Caco-2 (cell line): ENCODE results near the gene KRTAP5-6. TPM values are rescaled to one million over a fixed set of nuclear protein-coding genes. Genes with fewer than 3 reads are reported as not detected.

Source experiments
- BruUV-seq: library from RNA; stranded (reverse); fragments of 400-500 nt; replicated peaks from 2 replicates; lab custom pipeline; 2021; lab: Mats Ljungman, UMichigan
- CTCF ChIA-PET: fragments of 300-600 bp; sonication (Branson Sonifier 250); formaldehyde crosslinking; loops from one replicate; lab custom pipeline; 2022; ENCODE audit warnings: antibody characterized with exemption; lab: Charles Lee
- POLR2A ChIA-PET: fragments of 300-600 bp; sonication (Branson Sonifier 250); formaldehyde crosslinking; loops from one replicate; lab custom pipeline; 2022; ENCODE audit warnings: antibody characterized with exemption; lab: Charles Lee
- DNase-seq, 2 experiments: peaks; one replicate each; pipeline versions ENCODE4 v3.0.0 to v3.0.0-alpha.2; 2020 to 2022
- H3K27me3 ChIP-seq: replicated peaks from 2 replicates; pipeline ENCODE4 v1.6.0; 2011; ENCODE audit warnings: low read length; ENCODE audit not compliant: control insufficient read depth, insufficient read depth
- H3K36me3 ChIP-seq: 2 replicates; pipeline ENCODE4 v1.5.1; 2011; ENCODE audit warnings: low read length; ENCODE audit not compliant: control insufficient read depth, insufficient read depth
- H3K4me1 ChIP-seq: fragments of 250-450 bp; sonication (Bioruptor Pico); 2 replicates; pipeline ENCODE4 v1.5.1; 2020; ENCODE audit warnings: mild to moderate bottlenecking
- H3K4me3 ChIP-seq: 2 replicates; pipeline ENCODE4 v1.5.1; 2011; ENCODE audit warnings: low read depth, mild to moderate bottlenecking, control low read depth, low read length
- H3K9me3 ChIP-seq: fragments of 250-450 bp; sonication (Bioruptor Pico); 2 replicates; pipeline ENCODE4 v1.5.1; 2020; ENCODE audit warnings: mild to moderate bottlenecking, moderate library complexity
- H3K27ac Mint-ChIP-seq: one replicate; pipeline ENCODE4 v1.8.0; 2022; ENCODE audit warnings: mixed read lengths; ENCODE audit not compliant: unreplicated experiment
- H3K27me3 Mint-ChIP-seq: one replicate; pipeline ENCODE4 v1.8.0; 2022; ENCODE audit warnings: mixed read lengths; ENCODE audit not compliant: insufficient read depth, unreplicated experiment
- H3K36me3 Mint-ChIP-seq: one replicate; pipeline ENCODE4 v1.8.0; 2022; ENCODE audit warnings: mild to moderate bottlenecking, mixed read lengths; ENCODE audit not compliant: insufficient read depth, unreplicated experiment
- H3K4me1 Mint-ChIP-seq: one replicate; pipeline ENCODE4 v1.8.0; 2022; ENCODE audit warnings: low read depth, mixed read lengths; ENCODE audit not compliant: unreplicated experiment
- H3K4me3 Mint-ChIP-seq: one replicate; pipeline ENCODE4 v1.8.0; 2022; ENCODE audit warnings: mild to moderate bottlenecking, moderate library complexity, mixed read lengths; ENCODE audit not compliant: unreplicated experiment
- H3K9me3 Mint-ChIP-seq: one replicate; pipeline ENCODE4 v1.8.0; 2022; ENCODE audit warnings: mixed read lengths; ENCODE audit not compliant: unreplicated experiment
- intact Hi-C: fragments of 100-400 bp; cut with micrococcal nuclease; formaldehyde crosslinking; loops from one replicate; pipeline ENCODE4 v1.10.0; 2022; ENCODE audit not compliant: unreplicated experiment
- total RNA-seq: library from RNA; stranded (reverse); gene quantifications from 2 replicates; pipeline ENCODE4 v1.2.3, GENCODE V29; 2022
- TF ChIP-seq, protein P1 (sequence below), 2 experiments: fragments of 200-600 bp in 1 of 2; IDR thresholded peaks; 1 replicate in 1 of 2; 2 replicates in 1 of 2; pipeline versions ENCODE4 v1.5.1 to v1.8.0; 2011 to 2022; ENCODE audit warnings: antibody characterized with exemption in 1 of 2, control low read depth in 1 of 2, inconsistent platforms in 1 of 2, low read depth in 1 of 2, low read length in 1 of 2, mild to moderate bottlenecking in 1 of 2, moderate library complexity in 1 of 2; ENCODE audit not compliant: insufficient read depth in 1 of 2, severe bottlenecking in 1 of 2, unreplicated experiment in 1 of 2

The KRTAP5-6 gene
- total RNA-seq, 1 experiment from 2014 or later, result not detected

GRCh38 chr11:1691026-1691877 lies 5.7 kb upstream of the KRTAP5-6 start:
- POLR2A ChIA-PET, result interaction anchor here (0.6 to 2.0 kb wide), 4 partner anchors 59 to 297 kb away, joined by 3 to 9 read pairs (median 6); partner anchors contain the start of gene IFITM10
- H3K27me3 ChIP-seq, result no peaks in the 10 kb centered on the region
- no peaks in the 10 kb centered on the region for H3K9me3 Mint-ChIP-seq

DNA sequence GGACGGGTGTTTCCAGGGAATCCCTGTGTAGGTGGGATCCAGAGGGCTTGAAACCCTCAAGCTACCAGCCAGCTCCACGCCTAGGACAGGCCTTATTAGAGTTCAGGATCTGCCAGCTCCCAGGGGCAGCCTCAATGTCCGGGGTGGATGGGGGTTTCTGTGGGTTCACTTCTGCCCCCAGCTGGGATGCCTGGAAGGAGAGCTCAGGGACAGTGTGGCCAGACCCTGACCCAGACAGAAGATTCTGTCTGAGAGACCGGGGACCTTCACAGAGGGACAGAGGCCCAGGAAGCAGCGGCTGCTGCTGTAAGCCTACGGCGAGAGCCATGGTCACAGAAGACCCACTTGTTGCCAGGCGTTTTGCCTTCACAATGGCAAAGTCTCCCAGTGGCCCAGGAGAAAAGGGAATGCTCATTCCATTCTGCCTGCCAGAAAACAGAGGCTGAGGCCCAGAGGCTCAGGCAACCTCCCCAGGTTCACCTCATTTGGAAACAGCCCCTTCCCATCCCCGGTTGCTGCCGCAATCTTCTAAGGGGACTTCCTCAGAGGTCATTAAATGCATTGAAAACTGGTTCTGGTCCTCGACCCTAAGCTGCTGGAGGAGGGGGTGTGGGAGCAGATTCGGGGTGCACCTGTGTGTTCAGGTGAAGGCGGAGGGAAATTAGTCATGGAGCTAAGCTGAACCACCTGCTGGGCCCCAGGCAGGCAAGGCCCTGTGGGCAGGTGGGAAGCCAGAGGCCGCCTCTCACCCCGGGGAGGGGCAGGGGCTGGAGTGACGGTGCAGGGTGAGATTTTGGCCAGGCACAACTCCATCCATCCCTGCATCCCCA lies 4.9 kb upstream of the KRTAP5-6 start:
- TSS peak; percentile 25 for BruUV-seq
- H3K27me3 Mint-ChIP-seq, result no peaks in the 10 kb centered on the region
- intact Hi-C loops, result loop anchor here (1.0 kb wide), 4 partner anchors 18 to 142 kb away; partner anchors contain the start of gene SYT8

More at GRCh38 chr11:1691026-1691877, 5.7 kb upstream of the KRTAP5-6 start:
- no peaks in the 10 kb centered on the region for H3K9me3 ChIP-seq
- intact Hi-C loops, result loop anchor here (1.0 kb wide), 4 partner anchors 17 to 143 kb away; partner anchors contain the start of gene SYT8
- DNase-seq, result peak; percentile 94
- CTCF ChIA-PET, result interaction anchor here (0.5 to 4.5 kb wide), 24 partner anchors 9 to 511 kb away, joined by 3 to 111 read pairs (median 4); partner anchors contain the start of gene CTSD
- H3K4me1 ChIP-seq, result peaks cover 45% of the 10 kb centered on the region
- BruUV-seq, result no TSS peak
- Mint-ChIP-seq H3K36me3 (peaks cover 6% of the 10 kb centered on the region), H3K27me3 (no peaks in the 10 kb centered on the region), H3K27ac (peak overlapping the region; percentile 91), H3K4me1 (peaks cover 34% of the 10 kb centered on the region), H3K4me3 (peak overlapping the region; percentile 61)
- H3K4me3 ChIP-seq, result no peak overlapping the region
- TF ChIP-seq, protein P1, sequence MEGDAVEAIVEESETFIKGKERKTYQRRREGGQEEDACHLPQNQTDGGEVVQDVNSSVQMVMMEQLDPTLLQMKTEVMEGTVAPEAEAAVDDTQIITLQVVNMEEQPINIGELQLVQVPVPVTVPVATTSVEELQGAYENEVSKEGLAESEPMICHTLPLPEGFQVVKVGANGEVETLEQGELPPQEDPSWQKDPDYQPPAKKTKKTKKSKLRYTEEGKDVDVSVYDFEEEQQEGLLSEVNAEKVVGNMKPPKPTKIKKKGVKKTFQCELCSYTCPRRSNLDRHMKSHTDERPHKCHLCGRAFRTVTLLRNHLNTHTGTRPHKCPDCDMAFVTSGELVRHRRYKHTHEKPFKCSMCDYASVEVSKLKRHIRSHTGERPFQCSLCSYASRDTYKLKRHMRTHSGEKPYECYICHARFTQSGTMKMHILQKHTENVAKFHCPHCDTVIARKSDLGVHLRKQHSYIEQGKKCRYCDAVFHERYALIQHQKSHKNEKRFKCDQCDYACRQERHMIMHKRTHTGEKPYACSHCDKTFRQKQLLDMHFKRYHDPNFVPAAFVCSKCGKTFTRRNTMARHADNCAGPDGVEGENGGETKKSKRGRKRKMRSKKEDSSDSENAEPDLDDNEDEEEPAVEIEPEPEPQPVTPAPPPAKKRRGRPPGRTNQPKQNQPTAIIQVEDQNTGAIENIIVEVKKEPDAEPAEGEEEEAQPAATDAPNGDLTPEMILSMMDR (IDR thresholded peaks at IDR 0.05; ENCODE audit: insufficient read depth in 1 of 2, low read depth in 1 of 2, low read length in 1 of 2, severe bottlenecking in 1 of 2, unreplicated experiment in 1 of 2), result peak; percentile 47 to 65
- H3K36me3 ChIP-seq, result no peaks in the 10 kb centered on the region

More for the DNA sequence above, 4.9 kb upstream of the KRTAP5-6 start:
- ChIA-PET CTCF (interaction anchor here (0.6 to 4.5 kb wide), 21 partner anchors 10 to 510 kb away, joined by 3 to 111 read pairs (median 4); partner anchors contain the start of gene CTSD), POLR2A (interaction anchor here (0.6 to 2.0 kb wide), 5 partner anchors 58 to 297 kb away, joined by 3 to 9 read pairs (median 6); partner anchors contain the start of gene IFITM10)
- no peaks in the 10 kb centered on the region for H3K9me3 ChIP-seq
- DNase-seq, result no peak
- TF ChIP-seq, protein P1 (IDR thresholded peaks at IDR 0.05; ENCODE audit: insufficient read depth in 1 of 2, low read depth in 1 of 2, low read length in 1 of 2, severe bottlenecking in 1 of 2, unreplicated experiment in 1 of 2), result no peak
- no peaks in the 10 kb centered on the region for H3K9me3 Mint-ChIP-seq
- peaks cover 34% of the 10 kb centered on the region for H3K4me1 Mint-ChIP-seq
- H3K4me1 ChIP-seq, result peaks cover 45% of the 10 kb centered on the region
- no peaks in the 10 kb centered on the region for H3K27me3 ChIP-seq
- H3K36me3 ChIP-seq, result no peaks in the 10 kb centered on the region
- H3K36me3 Mint-ChIP-seq, result peaks cover 6% of the 10 kb centered on the region
- H3K27ac Mint-ChIP-seq, result peak overlapping the region; percentile 91
- H3K4me3 Mint-ChIP-seq, result peak overlapping the region; percentile 61
- no peak overlapping the region for H3K4me3 ChIP-seq
